Left lung (tissue), 10 donors: ENCODE measurements around the gene RGS3. TPM values are rescaled to one million over a fixed set of nuclear protein-coding genes. Genes with fewer than 3 reads are reported as not detected.

Experiments used
- ATAC-seq: fragments of 200-7000 bp; cut with Tn5 transposase; one replicate; pipeline ENCODE4 v1.9.1; 2020; ENCODE audit warnings: moderate library complexity
- DNase-seq, 4 donors: peaks; one replicate each; pipeline ENCODE4 v3.0.0-alpha.2; 2013 to 2020
- H3K27ac ChIP-seq, 2 donors: fragments of 200-600 bp; sonication (generic) in 1 of 2; one replicate each; pipeline versions ENCODE4 v1.5.0 to v1.8.0; 2020 to 2021
- H3K27me3 ChIP-seq, 2 donors: fragments of 200-600 bp; sonication (generic) in 1 of 2; one replicate each; pipeline versions ENCODE4 v1.5.0 to v1.8.0; 2020 to 2021
- H3K36me3 ChIP-seq, 2 donors: fragments of 200-600 bp; sonication (generic) in 1 of 2; one replicate each; pipeline versions ENCODE4 v1.5.0 to v1.8.0; 2020 to 2021
- H3K4me1 ChIP-seq, 2 donors: fragments of 200-600 bp; one replicate each; pipeline ENCODE4 v1.8.0; 2021
- H3K4me3 ChIP-seq, 2 donors: fragments of 200-600 bp; sonication (generic) in 1 of 2; one replicate each; pipeline versions ENCODE4 v1.5.0 to v1.8.0; 2020 to 2021; ENCODE audit warnings: mild to moderate bottlenecking in 1 of 2
- H3K9me3 ChIP-seq, 2 donors: fragments of 200-600 bp; sonication (generic) in 1 of 2; one replicate each; pipeline versions ENCODE4 v1.5.0 to v1.8.0; 2020 to 2021
- CTCF ChIP-seq, 2 donors: fragments of 200-600 bp; sonication (generic) in 1 of 2; IDR thresholded peaks; one replicate each; pipeline versions ENCODE4 v1.5.0 to v1.8.0; 2021; ENCODE audit warnings: antibody characterized with exemption in 2 of 2
- intact Hi-C, 2 donors: fragments of 100-400 bp; cut with DNase I; formaldehyde crosslinking; loops; one replicate each; pipeline versions ENCODE4 v1.11.2 to v1.14.2; 2022
- polyA plus RNA-seq, 6 donors: library from polyadenylated mRNA; unstranded; fragments of 120-200 nt; gene quantifications; one replicate each; pipeline ENCODE4 v1.2.1, GENCODE V29; 2013; ENCODE audit not compliant: insufficient read length in 6 of 6
- total RNA-seq, 2 donors: library from RNA; stranded (reverse); fragmentation: NEBNext Ultra II Directional; extraction: Animal tissue kit (Norgen Biotek cat#: 25700); gene quantifications; one replicate each; pipeline ENCODE4 v1.2.1, GENCODE V29; 2021
- donor health status: DM: no; HTN: yes; CAD: no.
- donor health status: DM: no; HTN: no; CAD: no.

Gene RGS3
- total and polyA plus RNA-seq, 8 donors = 69.6 to 96.9 (median 77.4) TPM

GRCh38 chr9:113646491-113646890 lies 183.0 kb downstream of the RGS3 start:
- H3K4me3 ChIP-seq = no peak overlapping the region
- no peaks in the 10 kb centered on the region for H3K27me3 ChIP-seq
- intact Hi-C loops = no loop called here
- ATAC-seq (no peak), DNase-seq (no peak)
- no peaks in the 10 kb centered on the region for H3K9me3 ChIP-seq
- H3K36me3 ChIP-seq = no peaks in the 10 kb centered on the region
- no peak for TF ChIP-seq CTCF (IDR thresholded peaks at IDR 0.05)
- H3K4me1 ChIP-seq = no peaks in the 10 kb centered on the region
- H3K27ac ChIP-seq = no peak overlapping the region

Other genes starting within 250 kb of the RGS3 start
- gene FKBP15, start 242.4 kb upstream of the RGS3 start, total RNA-seq = 10 to 100 TPM; 35.7 to 55.3 TPM
- 10 to 100 TPM; 30.4 to 36.5 (median 32.0) TPM for gene FKBP15, start 242.4 kb upstream of the RGS3 start, polyA plus RNA-seq
- gene SLC31A1, start 242.2 kb upstream of the RGS3 start, total RNA-seq = 10 to 100 TPM; 34.7 to 45.0 TPM
- 10 to 100 TPM; 14.8 to 18.2 (median 16.7) TPM for gene SLC31A1, start 242.2 kb upstream of the RGS3 start, polyA plus RNA-seq
- 10 to 100 TPM; 27.8 to 32.7 TPM for gene CDC26, start 188.2 kb upstream of the RGS3 start, total RNA-seq
- 10 to 100 TPM; 29.6 to 37.2 (median 33.0) TPM for gene CDC26, start 188.2 kb upstream of the RGS3 start, polyA plus RNA-seq
- 10 to 100 TPM; 16.6 to 22.4 TPM for gene PRPF4, start 188.1 kb upstream of the RGS3 start, total RNA-seq
- gene PRPF4, start 188.1 kb upstream of the RGS3 start, polyA plus RNA-seq = 10 to 100 TPM; 29.3 to 34.0 (median 30.4) TPM
- gene RNF183, start 160.4 kb upstream of the RGS3 start, total RNA-seq = not detected
- under 1 TPM; 0.30 to 0.73 (median 0.49) TPM for gene RNF183, start 160.4 kb upstream of the RGS3 start, polyA plus RNA-seq
- gene WDR31, start 123.5 kb upstream of the RGS3 start, total RNA-seq = 1 to 10 TPM; 3.5 to 4.4 TPM
- 1 to 10 TPM; 5.7 to 8.0 (median 6.5) TPM for gene WDR31, start 123.5 kb upstream of the RGS3 start, polyA plus RNA-seq
- 10 to 100 TPM; 11.2 to 17.9 TPM for gene BSPRY, start 114.2 kb upstream of the RGS3 start, total RNA-seq
- gene BSPRY, start 114.2 kb upstream of the RGS3 start, polyA plus RNA-seq = 1 to 10 TPM; 7.5 to 9.3 (median 7.9) TPM
- gene HDHD3, start 86.7 kb upstream of the RGS3 start, total RNA-seq = 10 to 100 TPM; 16.6 to 19.9 TPM
- 10 to 100 TPM; 12.3 to 15.5 (median 14.7) TPM for gene HDHD3, start 86.7 kb upstream of the RGS3 start, polyA plus RNA-seq
- gene ALAD, start 62.4 kb upstream of the RGS3 start, total RNA-seq = 10 to 100 TPM; 36.8 to 48.7 TPM
- 10 to 100 TPM; 39.9 to 50.7 (median 44.7) TPM for gene ALAD, start 62.4 kb upstream of the RGS3 start, polyA plus RNA-seq
- gene POLE3, start 53.1 kb upstream of the RGS3 start, total RNA-seq = 10 to 100 TPM; 24.1 to 43.3 TPM
- 10 to 100 TPM; 58.7 to 69.0 (median 66.4) TPM for gene POLE3, start 53.1 kb upstream of the RGS3 start, polyA plus RNA-seq
- gene C9orf43, start 53.0 kb upstream of the RGS3 start, total RNA-seq = under 1 TPM; 0.47 to 0.73 TPM
- 1 to 10 TPM in 2 of 6 donors, under 1 TPM in 4; 0.53 to 1.2 (median 0.87) TPM for gene C9orf43, start 53.0 kb upstream of the RGS3 start, polyA plus RNA-seq